HG02981 (cell line): ENCODE data around the gene SESTD1.

Experiments used
- ATAC-seq: cut with Tn5 transposase; IDR thresholded peaks from one replicate; pipeline ENCODE4 v1.9.1; 2021; ENCODE audit warnings: mild to moderate bottlenecking, moderate library complexity; ENCODE audit not compliant: unreplicated experiment

Gene SESTD1, protein sequence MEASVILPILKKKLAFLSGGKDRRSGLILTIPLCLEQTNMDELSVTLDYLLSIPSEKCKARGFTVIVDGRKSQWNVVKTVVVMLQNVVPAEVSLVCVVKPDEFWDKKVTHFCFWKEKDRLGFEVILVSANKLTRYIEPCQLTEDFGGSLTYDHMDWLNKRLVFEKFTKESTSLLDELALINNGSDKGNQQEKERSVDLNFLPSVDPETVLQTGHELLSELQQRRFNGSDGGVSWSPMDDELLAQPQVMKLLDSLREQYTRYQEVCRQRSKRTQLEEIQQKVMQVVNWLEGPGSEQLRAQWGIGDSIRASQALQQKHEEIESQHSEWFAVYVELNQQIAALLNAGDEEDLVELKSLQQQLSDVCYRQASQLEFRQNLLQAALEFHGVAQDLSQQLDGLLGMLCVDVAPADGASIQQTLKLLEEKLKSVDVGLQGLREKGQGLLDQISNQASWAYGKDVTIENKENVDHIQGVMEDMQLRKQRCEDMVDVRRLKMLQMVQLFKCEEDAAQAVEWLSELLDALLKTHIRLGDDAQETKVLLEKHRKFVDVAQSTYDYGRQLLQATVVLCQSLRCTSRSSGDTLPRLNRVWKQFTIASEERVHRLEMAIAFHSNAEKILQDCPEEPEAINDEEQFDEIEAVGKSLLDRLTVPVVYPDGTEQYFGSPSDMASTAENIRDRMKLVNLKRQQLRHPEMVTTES

DNA sequence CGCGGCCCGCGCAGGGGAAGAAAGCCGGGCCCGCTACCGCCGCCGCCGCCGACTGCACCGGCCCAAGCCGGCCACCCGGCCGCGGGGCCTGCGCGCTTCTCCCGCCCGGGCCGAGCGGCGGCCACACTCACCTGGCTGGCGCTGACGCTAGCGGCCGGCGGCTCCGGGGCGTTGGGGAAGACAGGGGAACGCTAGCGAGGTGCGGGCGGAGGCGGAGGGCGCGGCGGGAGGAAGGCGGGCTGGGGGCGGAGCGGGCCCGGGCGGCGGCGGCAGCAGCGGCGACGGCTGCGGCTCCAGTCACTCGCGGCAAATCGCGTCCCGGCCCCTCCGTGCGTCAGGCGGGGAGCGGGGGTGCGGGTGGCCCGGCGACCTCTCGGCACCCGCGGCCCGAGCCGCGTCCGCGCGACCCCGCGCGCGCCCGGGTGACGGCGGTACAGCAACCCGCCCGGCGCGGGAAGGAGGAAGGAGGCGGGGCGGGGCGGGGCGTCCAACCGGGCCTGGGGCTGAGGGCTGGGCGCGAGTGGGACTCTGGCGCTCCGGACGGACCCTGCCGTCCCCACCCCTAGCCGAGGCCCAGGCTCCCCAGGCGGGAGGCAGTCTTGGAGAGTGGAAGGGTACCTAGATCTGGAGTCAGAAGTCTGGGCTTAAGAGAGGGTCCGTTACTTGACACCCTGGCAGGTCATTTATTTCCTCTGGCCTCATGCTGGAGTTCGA, at the start of gene SESTD1:
Gene SESTD1, minus strand, starts transcription at position 465 of the 714 bp plus-strand sequence. CDS start 72,991 bp downstream, outside the sequence.
- ATAC-seq, result peak; percentile 66

DNA sequence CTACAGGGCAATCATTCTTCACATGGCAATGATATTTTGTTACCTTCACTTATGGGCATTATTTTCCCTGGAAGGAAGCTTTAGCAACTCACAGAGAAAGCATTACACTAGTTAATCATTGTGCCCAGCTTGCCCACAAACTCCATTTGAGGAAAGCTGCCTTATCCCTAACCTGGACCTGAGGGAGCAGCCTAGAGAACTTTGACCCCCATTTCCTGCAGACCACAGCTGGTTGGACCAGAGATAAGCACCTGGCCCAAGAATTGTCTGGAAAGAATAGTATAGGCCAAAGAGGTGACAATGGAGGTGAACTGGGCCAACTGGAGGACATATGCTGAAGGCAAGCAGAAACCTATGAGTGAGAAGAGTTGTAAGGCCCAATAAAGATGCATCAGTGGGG, 48.4 kb upstream of the SESTD1 start:
- ATAC-seq, result no peak

DNA sequence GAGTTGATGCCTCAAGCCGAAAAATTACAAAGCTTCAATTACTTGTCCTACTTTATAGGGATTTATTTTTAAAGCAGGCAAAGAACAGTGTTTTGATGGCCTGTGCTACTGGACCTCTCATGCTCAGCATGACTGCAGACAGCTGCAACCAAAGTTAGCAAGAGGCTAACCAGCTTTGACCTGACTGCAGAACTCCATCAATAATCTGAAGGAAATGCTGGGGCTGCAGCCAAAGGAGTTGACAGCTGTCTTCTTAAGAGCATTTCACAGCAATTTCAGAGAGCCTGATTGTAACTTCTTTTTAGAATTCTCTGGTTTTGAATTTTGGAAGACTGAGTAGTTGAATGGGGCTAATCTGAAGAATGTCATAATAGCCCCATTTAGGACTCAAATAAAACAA, 46.5 kb upstream of the SESTD1 start:
- ATAC-seq, result no peak

DNA sequence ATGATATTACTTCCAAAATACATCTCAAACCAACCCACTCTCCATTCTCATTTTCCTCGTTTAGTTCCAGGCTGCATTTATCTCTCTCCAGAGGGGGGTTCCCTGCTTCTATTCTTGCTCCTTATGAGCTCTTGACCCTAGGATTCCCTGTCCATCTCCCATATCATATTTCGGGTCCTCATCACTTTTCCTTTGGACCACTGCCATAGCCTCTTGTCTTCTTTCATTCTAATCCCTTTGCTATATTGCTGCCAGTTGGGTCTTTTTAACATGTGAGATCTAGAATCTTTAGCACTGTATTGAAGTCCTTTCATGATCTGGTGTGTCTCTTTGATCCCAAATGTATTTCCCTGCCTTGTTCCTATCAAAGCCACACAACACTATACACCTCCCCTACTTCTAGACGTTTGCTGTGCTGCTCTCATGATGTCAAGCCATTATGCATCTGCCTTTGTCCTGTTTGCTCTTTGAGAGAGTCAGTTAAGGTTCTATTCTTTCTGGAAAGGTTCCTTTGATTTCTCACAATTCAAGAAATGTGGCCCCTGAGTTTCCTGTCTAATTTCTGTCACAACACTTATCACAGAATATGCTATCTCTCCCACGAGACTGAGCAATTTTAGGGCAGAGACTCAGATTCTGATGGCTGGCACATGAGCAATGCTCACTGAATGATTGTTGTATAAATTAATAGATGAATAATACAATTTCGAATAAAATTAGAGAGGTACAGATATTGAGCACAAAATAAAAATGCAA, 43.2 kb upstream of the SESTD1 start:
- no peak for ATAC-seq

DNA sequence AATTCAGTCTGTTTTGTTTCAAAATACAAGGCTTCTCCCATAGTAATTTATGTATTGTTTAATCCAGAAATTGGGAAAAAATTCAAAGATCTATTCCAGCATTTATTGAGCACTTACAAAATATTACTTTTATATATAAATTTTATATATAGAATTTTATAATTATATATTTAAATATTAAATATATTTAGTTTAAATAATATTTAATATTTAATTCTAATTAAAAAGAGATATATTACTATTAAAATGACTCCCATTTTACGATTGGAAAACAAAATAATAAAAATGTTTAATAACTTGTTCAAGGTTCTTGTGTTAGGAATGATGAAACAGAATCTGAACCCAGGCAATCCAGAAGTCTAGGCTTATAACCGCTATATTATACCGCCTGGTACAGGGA, 40.5 kb upstream of the SESTD1 start:
- ATAC-seq, result no peak

DNA sequence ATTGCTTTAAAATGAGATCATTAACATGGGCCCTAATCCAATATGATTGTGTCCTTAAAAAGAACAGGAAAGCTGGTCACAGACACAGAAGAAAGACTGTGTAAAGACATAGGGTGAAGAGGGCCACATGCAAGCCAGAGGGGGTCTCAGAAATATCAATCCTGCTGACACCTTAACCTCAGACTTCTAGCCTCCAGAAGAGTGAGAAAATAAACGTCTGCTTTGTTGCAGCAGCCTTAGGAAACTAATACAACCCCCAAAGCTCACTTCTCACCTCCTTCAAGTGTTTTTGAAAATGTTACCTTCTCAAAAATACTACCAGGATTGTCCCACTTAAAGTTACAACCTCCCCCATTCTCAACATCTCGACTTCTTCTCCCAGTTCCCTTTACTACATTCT, 39.8 kb upstream of the SESTD1 start:
- no peak for ATAC-seq

DNA sequence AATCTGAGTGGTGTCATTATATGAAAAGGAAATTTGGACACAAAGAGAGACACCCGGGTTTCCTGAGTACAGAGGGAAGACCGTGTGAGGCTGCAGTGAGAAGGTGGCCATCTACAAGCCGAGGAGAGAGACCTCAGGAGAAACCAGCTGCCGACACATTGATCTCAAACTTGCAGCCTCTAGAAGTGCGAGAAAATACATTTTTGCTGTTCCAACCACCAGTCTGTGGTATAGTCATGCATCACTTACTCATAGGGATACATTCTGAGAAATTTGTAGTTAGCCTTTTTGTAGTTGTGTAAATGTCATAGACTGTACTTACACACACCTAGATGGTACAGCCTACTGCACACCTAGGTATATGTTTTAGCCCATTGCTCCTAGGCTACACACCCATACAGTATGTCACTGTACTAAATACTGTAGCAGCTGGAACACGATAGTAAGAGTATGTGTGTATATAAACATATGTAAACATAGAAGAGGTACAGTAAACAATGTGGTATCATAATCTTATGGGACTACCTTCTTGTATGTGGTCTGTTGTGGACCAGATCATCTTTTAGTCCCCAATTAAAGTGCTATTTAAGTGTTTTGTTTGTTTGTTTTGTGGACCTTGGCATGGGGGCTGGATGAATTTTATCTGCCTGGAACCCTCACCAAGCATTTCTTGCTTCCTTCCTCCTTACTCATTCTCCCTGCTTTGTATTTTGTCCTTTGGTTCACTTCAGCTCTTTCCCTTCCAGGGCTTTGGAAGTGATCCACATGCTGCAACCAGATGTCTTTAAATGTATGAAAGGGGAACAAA, 38.3 kb upstream of the SESTD1 start:
- no peak for ATAC-seq

DNA sequence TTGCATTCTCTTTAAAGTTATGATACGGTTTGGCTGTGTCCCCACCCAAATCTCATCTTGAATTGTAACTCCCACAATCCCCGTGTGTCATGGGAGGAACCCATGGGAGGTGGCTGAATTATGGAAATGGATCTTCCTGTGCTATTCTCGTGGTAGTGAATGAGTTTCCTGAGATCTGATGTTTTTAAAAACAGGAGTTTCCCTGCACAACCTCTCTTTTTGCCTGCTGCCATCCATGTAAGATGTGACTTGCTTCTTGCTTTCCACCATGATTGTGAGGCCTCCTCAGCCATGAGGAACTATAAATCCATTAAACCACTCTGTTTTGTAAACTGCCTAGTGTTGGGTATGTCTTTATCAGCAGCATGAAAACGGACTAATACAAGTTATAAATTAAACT, 37.5 kb upstream of the SESTD1 start:
- ATAC-seq, result no peak

DNA sequence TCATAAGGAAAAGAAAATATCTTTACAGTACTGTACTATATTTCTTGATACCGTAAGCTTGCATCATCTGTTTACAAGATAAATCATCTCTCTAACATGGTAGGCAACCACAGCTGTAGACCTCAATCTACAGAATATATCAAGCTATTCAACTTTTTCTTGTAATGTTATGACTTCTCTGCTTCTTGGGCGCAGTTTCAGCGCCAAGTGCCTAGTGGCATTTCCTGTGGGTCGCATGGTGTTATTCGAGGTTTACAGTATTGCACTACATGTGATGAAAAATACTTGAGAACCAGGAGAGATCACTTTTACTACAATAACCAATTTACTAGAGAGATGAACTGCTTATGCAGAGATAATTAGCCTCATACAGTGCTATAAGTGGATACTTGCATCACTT, 34.0 kb upstream of the SESTD1 start:
- ATAC-seq, result no peak

DNA sequence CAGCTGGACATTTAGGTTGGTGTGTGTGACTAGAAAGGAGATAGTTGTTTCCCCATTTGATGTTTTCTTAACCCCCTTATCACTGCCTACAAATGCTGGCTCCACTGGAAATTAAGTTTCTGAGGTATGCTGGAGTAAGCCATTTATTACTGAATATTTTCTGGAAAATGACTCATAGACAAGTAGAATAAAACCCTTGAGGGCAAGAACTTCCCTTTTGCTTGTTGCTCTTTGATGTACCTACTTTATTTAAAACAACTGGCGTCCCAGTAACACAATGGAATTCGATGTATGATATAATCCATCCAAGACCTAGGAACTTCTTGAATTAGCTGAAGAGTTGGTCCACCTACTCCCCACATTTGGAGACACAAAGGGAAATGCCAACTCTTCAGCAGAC, 33.3 kb upstream of the SESTD1 start:
- ATAC-seq, result no peak

DNA sequence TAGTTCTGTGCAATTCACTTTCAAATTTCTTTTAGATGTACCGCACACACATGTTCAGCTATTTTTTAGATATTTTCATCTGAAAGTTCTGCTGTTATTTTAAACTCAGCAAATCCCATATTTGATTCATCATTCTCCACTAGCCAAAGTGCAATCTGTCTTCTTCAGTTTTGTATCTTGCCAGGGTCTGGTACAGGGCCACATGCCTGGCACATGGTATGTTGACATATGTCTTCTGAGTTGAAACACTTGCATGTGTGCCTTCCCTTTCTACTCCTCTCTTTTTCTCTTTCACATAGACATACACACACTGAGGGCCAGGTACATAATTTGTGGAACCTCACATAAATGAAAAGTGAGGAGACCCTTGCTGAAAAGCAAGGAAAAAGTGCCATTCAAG, 25.7 kb upstream of the SESTD1 start:
- ATAC-seq, result no peak

DNA sequence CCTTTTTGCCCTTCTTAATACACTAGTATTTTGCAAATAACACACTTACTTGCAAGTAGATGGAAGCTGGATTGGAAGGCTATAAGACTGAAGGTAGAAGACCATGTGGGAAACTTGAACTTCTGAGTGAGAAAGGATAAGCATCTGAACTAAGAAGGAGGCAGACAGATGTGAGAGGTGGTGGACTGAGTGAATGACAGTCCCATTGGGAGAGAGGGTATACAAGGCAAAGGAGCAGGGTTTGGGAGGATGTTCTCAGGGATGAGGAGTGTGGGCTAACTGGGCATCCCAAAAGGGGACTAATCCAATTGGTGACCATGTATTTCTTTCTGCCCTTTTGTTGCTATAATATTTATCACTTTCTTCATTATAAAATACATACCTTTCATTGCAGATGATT, 20.4 kb upstream of the SESTD1 start:
- no peak for ATAC-seq

DNA sequence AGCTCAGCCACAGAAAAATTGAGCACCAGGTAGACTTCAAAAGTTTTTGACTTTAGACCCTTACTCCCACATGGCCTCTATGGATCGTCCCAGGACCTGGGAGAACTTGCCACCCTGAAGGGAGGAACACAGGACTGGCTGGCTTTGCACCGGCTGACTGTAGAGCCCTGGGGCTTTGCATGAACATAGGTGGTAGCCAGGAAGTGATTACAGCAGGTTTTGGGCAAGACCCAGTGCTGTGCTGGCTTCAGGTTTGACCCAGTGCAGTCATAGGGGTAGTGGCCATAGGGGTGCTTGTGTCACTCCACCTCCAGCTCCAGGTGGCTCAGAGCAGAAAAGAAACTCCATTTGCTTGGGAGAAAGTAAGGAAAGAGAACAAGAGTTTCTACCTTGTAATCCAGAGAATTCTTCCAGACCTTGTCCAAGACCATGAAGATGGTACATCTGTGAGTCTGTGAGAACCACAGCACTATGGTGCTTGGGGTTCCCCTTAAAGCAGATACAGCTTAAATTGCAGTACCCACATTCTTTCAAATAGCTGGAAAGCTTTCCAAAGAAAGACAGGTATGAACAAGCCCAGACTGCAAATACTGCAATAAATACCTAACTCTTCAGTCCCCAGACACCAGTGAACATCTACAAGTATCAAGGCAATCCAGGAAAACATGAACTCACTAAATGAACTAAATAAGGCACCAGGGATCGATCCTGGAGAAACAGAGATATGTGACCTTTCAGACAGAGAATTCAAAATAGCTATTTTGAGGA, 13.0 kb upstream of the SESTD1 start:
- no peak for ATAC-seq

DNA sequence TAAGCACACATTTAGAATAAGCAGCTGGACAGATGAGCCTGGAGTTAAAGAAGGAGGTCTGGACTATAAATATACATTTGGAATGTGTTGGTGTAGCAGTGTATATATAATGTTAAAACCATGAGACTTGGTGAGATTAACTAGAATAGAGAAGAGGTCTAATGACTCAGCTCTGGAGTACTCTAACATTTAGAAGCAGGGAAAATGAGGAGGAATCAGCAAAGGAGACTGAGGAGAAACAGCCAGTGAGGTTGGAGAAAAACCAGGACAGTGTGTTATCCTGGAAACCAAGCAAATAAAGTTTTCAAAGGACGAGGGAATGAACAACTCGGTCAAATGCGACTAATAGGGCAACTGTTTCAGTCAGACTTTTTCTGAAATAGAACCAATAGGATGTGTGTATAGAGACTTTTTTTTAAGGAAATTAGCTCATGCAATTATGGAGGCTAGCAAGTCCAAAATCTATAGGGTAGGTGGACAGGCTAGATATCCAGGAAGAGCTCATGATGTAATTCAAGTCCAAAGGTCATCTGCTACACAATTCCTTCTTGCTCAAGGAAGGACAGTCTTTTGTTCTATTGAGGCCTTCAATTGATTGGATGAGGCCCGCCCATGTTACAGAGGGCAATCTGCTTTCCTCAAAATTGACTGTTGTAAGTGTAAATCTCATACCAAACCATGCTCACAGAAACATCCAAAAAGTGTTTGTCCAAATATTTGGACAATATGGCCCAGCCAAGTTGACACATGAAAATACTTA, 10.8 kb upstream of the SESTD1 start:
- no peak for ATAC-seq

DNA sequence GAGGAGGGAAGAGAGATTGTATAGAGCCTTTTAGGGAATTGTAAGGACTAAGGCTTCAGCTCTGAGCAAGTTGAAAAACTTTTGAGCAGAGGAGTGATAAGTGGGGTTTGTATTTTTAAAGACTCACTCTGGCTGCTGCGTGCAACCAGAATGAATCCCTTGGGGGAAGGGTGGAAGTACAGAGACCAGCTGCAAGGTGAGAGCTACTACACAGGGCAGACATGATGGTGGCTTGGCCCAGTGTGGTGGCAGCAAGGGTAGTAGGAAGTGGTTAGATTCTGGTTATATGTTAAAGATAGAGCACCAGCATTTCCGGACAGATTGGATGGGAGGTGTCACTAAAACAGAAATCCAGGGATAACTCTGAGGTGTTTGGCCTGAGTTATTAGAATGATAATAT, 10.1 kb upstream of the SESTD1 start:
- peak; percentile 99 for ATAC-seq

DNA sequence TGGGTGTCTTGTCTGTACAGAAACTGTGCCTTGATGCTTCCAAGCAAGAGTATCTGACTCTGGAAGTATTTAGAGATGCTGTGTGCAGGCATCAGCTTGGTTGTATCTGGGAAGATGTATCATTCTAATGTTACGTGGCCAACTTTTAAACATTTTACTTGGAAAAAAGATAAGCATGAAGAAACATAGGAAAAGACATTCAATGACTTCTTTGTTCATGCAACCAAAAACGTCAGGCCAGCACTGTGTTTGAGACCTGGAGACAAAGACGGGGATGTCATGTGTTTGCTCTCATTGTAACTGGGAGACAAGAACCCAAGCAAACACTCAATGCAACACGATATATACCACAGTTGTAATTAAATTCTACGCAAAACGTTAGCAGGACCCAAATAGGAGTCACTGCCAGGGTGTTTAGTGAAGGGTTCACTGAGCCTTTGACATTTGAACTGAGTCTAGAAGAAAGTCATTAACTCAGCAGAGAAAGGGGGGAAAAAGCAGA, 8.9 kb upstream of the SESTD1 start:
- no peak for ATAC-seq

DNA sequence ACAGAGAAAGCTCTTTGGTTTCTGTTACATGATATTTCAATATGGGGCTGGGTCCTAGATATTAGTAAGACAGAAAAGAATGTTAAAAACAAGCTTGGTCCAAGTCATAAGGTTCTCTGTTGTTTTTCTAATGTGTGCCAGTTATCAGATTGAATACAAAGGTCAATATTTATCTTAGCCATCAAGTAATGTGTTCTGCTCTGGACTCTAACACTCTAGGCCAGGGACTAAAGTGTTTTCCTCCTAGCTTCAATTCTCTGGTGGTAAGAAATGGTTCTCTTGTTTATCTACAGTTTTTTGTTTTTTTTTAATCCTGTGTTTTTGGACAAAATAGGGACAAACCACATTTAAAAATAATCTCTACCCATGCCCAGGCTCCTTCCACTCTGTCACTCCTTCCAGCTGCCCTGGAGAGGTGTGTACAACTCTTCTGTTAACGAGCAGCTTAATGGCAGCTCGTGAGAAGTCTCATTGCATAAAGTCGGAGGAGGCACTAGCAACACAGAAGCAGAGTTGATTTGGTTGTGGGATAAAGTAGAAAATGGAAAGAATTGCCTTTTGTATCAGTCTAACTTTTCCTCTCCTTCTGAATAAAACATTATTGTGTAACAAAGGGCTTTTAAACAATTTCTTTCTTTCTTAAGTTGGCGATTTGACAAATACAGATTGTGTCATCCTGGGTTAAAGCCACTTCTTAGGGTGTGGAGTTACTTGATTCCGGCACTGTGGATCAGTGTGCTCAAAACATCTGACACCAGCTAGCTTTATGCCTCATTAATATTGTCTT, 8.0 kb upstream of the SESTD1 start:
- no peak for ATAC-seq

DNA sequence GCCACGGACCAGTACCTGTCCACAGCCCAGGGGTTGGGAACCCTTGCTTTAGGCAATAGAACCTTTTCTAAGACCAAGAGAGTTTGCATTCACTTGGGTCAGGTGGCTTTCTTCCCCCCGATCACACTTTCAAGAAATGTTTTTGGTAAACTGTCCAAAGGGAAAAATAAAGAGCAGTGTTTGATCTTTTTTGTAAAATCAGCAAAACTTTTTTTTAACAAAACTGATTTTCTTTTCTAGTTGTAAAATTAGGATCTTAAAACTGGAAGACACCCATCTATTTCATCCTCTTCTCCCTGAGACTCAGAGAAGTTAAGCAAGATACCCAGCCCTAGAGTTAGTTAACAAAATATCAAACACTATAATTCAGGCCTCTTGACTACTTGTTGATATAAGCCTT, 6.1 kb upstream of the SESTD1 start:
- no peak for ATAC-seq
